GM23338 (cell line): ENCODE data around the gene OAT. TPM values are rescaled to one million over a fixed set of nuclear protein-coding genes. Genes with fewer than 3 reads are reported as not detected.
A peak's percentile ranks its signal among the peaks of the same experiment; 100 is the strongest.

Experiments used
- ATAC-seq: fragments of 200-7000 bp; cut with Tn5 transposase; 3 replicates; pipeline ENCODE4 v1.9.1; 2020
- DNase-seq: peaks from one replicate; pipeline ENCODE4 v3.0.0-alpha.2; 2015; ENCODE audit warnings: low spot score
- H2AFZ ChIP-seq: fragments of 200-600 bp; sonication (generic); 2 replicates; pipeline ENCODE4 v1.8.0; 2016; ENCODE audit warnings: antibody characterized with exemption, mild to moderate bottlenecking, moderate library complexity
- H3F3A ChIP-seq: fragments of 200-600 bp; sonication (generic); replicated peaks from 2 replicates; pipeline ENCODE4 v1.8.0; 2017; ENCODE audit warnings: antibody characterized with exemption, mixed run types, low read depth
- H3K27ac ChIP-seq: fragments of 200-600 bp; sonication (generic); 2 replicates; pipeline ENCODE4 v1.6.1; 2016; ENCODE audit warnings: low read depth
- H3K27me3 ChIP-seq: fragments of 200-600 bp; sonication (generic); 2 replicates; pipeline ENCODE4 v1.8.0; 2016; ENCODE audit warnings: mild to moderate bottlenecking, mixed run types, moderate library complexity; ENCODE audit not compliant: insufficient read depth
- H3K36me3 ChIP-seq: fragments of 200-600 bp; sonication (generic); 2 replicates; pipeline ENCODE4 v1.8.0; 2016; ENCODE audit warnings: mild to moderate bottlenecking; ENCODE audit not compliant: insufficient read depth
- H3K4me1 ChIP-seq: fragments of 200-600 bp; sonication (generic); 2 replicates; pipeline ENCODE4 v1.8.0; 2016; ENCODE audit warnings: mild to moderate bottlenecking, moderate library complexity; ENCODE audit not compliant: insufficient read depth
- H3K4me2 ChIP-seq: fragments of 200-600 bp; sonication (generic); 2 replicates; pipeline ENCODE4 v1.7.1; 2017; ENCODE audit warnings: mixed run types
- H3K4me3 ChIP-seq: fragments of 200-600 bp; sonication (generic); 2 replicates; pipeline ENCODE4 v1.6.1; 2016; ENCODE audit warnings: mixed run types
- H3K79me2 ChIP-seq: fragments of 200-600 bp; sonication (generic); replicated peaks from 2 replicates; pipeline ENCODE4 v1.8.0; 2017; ENCODE audit warnings: mild to moderate bottlenecking; ENCODE audit not compliant: insufficient read depth
- H3K9me2 ChIP-seq: fragments of 200-600 bp; sonication (generic); 2 replicates; pipeline ENCODE4 v1.8.0; 2017; ENCODE audit not compliant: insufficient read depth
- H4K20me1 ChIP-seq: fragments of 200-600 bp; sonication (generic); replicated peaks from 2 replicates; pipeline ENCODE4 v1.8.0; 2017; ENCODE audit warnings: mild to moderate bottlenecking; ENCODE audit not compliant: insufficient read depth
- H3K27ac Mint-ChIP-seq: 2 replicates; pipeline ENCODE4 v1.8.0; 2020; ENCODE audit warnings: inconsistent platforms, mild to moderate bottlenecking, moderate library complexity, mixed read lengths
- H3K27me3 Mint-ChIP-seq: 3 replicates; pipeline ENCODE4 v1.8.0; 2022; ENCODE audit warnings: low read depth, mild to moderate bottlenecking, moderate library complexity, mixed read lengths, inconsistent platforms; ENCODE audit not compliant: insufficient read depth, poor library complexity
- H3K36me3 Mint-ChIP-seq: 3 replicates; pipeline ENCODE4 v1.8.0; 2021; ENCODE audit warnings: low read depth, mild to moderate bottlenecking, inconsistent platforms, moderate library complexity, mixed read lengths
- H3K4me1 Mint-ChIP-seq: 3 replicates; pipeline ENCODE4 v1.8.0; 2020; ENCODE audit warnings: mild to moderate bottlenecking, inconsistent platforms, mixed read lengths
- H3K4me3 Mint-ChIP-seq: 3 replicates; pipeline ENCODE4 v1.8.0; 2021; ENCODE audit warnings: moderate library complexity, mild to moderate bottlenecking, inconsistent platforms, mixed read lengths
- H3K9me3 Mint-ChIP-seq: 3 replicates; pipeline ENCODE4 v1.8.0; 2020; ENCODE audit warnings: moderate library complexity, mild to moderate bottlenecking, inconsistent platforms, mixed read lengths
- CREB1 ChIP-seq: fragments of 250-450 bp; sonication (Bioruptor Pico); IDR thresholded peaks from 2 replicates; pipeline ENCODE4 v1.5.0; 2020; ENCODE audit warnings: low read depth, mild to moderate bottlenecking, moderate library complexity
- ETS1 ChIP-seq: IDR thresholded peaks from 2 replicates; pipeline ENCODE4 v1.6.1; 2016; ENCODE audit warnings: antibody characterized with exemption
- NANOG ChIP-seq: IDR thresholded peaks from 2 replicates; pipeline ENCODE4 v1.6.1; 2016; ENCODE audit warnings: antibody characterized with exemption, borderline replicate concordance
- POLR2AphosphoS5 ChIP-seq: IDR thresholded peaks from 2 replicates; pipeline ENCODE4 v1.6.1; 2016; ENCODE audit warnings: antibody characterized with exemption, low read depth
- STAT1 ChIP-seq: IDR thresholded peaks from one replicate; pipeline ENCODE4 v1.6.1; 2016; ENCODE audit warnings: antibody characterized with exemption; ENCODE audit not compliant: unreplicated experiment
- ZNF114 ChIP-seq: fragments of 250-450 bp; sonication (Bioruptor Pico); IDR thresholded peaks from 2 replicates; pipeline ENCODE4 v1.5.0; 2020; ENCODE audit warnings: mild to moderate bottlenecking, moderate library complexity
- ZNF462 ChIP-seq: fragments of 250-450 bp; sonication (Bioruptor Pico); IDR thresholded peaks from 2 replicates; pipeline ENCODE4 v1.5.0; 2020; ENCODE audit warnings: mild to moderate bottlenecking, moderate library complexity
- polyA plus RNA-seq: library from polyadenylated mRNA; unstranded; fragments of >200 nt; fragmentation: Nextera tagmentation; extraction: Ambion mirVana; gene quantifications from 2 replicates; pipeline ENCODE4 v1.2.1, GENCODE V29; 2016
- total RNA-seq: library from RNA; depleted of rRNA; stranded (reverse); fragments of >200 nt; shearing (Covaris generic); gene quantifications from 2 replicates; pipeline ENCODE4 v1.2.3, GENCODE V29; 2014

OAT gene
- total and polyA plus RNA-seq, 2 experiments from 2014 or later, result 131 to 139 TPM

GRCh38 chr10:124362568-124362967 is 56.2 kb downstream of the OAT start (continued):
- TF ChIP-seq ZNF462 (CRISPR knock-in tag) (no peak), ETS1 (no peak), CREB1 (no peak), ZNF114 (CRISPR knock-in tag) (no peak), NANOG (no peak), POLR2AphosphoS5 (no peak), STAT1 (no peak)

GRCh38 chr10:124359336-124359832 is 59.3 kb downstream of the OAT start:
- H3K4me1 ChIP-seq, result peaks cover 17% of the 10 kb centered on the region
- peaks cover 37% of the 10 kb centered on the region for H3K4me1 Mint-ChIP-seq
- DNase-seq, result no peak
- no peaks in the 10 kb centered on the region for H3K36me3 ChIP-seq
- H4K20me1 ChIP-seq, result no peaks in the 10 kb centered on the region
- H2AFZ ChIP-seq, result no peak overlapping the region
- ATAC-seq, result no peak
- H3K4me2 ChIP-seq, result no peak overlapping the region
- no peaks in the 10 kb centered on the region for H3K9me2 ChIP-seq
- H3K79me2 ChIP-seq, result no peaks in the 10 kb centered on the region
- TF ChIP-seq ZNF114 (CRISPR knock-in tag) (no peak), POLR2AphosphoS5 (no peak), ETS1 (no peak), STAT1 (no peak)
- H3K4me3 Mint-ChIP-seq, result no peak overlapping the region
- 0 out of 2 replicates have a peak overlapping the region, but pooled peaks have one; percentile 56 for H3K27ac ChIP-seq
- H3K27ac Mint-ChIP-seq, result no peak overlapping the region
- no peaks in the 10 kb centered on the region for H3K36me3 Mint-ChIP-seq
- H3K27me3 Mint-ChIP-seq, result peaks cover 16% of the 10 kb centered on the region
- no peaks in the 10 kb centered on the region for H3K27me3 ChIP-seq
- no peak overlapping the region for H3K4me3 ChIP-seq
- H3F3A ChIP-seq, result no peaks in the 10 kb centered on the region
- H3K9me3 Mint-ChIP-seq, result no peaks in the 10 kb centered on the region; the same call in 2 of the 3 replicates
